Right lobe of liver (tissue), 6 donors: ENCODE results near the gene CDIP1. TPM values are rescaled to one million over a fixed set of nuclear protein-coding genes. Genes with fewer than 3 reads are reported as not detected.

ENCODE experiments used
- ATAC-seq, 4 donors: fragments of 200-7000 bp; cut with Tn5 transposase; one replicate each; pipeline ENCODE4 v1.9.1; 2020; ENCODE audit warnings: mild to moderate bottlenecking in 4 of 4, moderate library complexity in 4 of 4
- DNase-seq, 3 donors: peaks; one replicate each; pipeline ENCODE4 v3.0.0-alpha.2; 2020
- H3K27ac ChIP-seq, 3 donors: fragments of 200-600 bp; one replicate each; pipeline ENCODE4 v1.8.0; 2022
- H3K27me3 ChIP-seq, 2 donors: fragments of 200-600 bp; one replicate each; pipeline ENCODE4 v1.8.0; 2022
- H3K36me3 ChIP-seq, 4 donors: fragments of 200-600 bp; sonication (generic) in 1 of 4; one replicate each; pipeline versions ENCODE4 v1.5.1 to v1.8.0; 2017 to 2022; ENCODE audit warnings: control low read depth in 1 of 4
- H3K4me1 ChIP-seq, 4 donors: fragments of 200-600 bp; sonication (generic) in 1 of 4; one replicate each; pipeline versions ENCODE4 v1.5.1 to v1.8.0; 2017 to 2022; ENCODE audit warnings: control low read depth in 1 of 4
- H3K4me3 ChIP-seq, 3 donors: fragments of 200-600 bp; one replicate each; pipeline ENCODE4 v1.8.0; 2022
- H3K9me3 ChIP-seq, 4 donors: fragments of 200-600 bp; sonication (generic) in 1 of 4; one replicate each; pipeline versions ENCODE4 v1.5.1 to v1.8.0; 2017 to 2022; ENCODE audit warnings: control low read depth in 1 of 4
- POLR2A ChIP-seq: fragments of 450-650 bp; IDR thresholded peaks from one replicate; pipeline ENCODE4 v1.6.1; 2017; ENCODE audit warnings: antibody characterized with exemption, mild to moderate bottlenecking
- WGBS: methylation state at CpG from one replicate; pipeline ENCODE4 v1.1.6; 2018; ENCODE audit warnings: low coverage, low lambda C conversion rate; ENCODE audit not compliant: insufficient coverage; ENCODE audit errors: missing lambda C conversion rate; 5-methylcytosine and 5-hydroxymethylcytosine counted together
- intact Hi-C, 2 donors: fragments of 100-400 bp; cut with DNase I; formaldehyde crosslinking; loops; one replicate each; pipeline versions ENCODE4 v1.11.2 to v1.14.1; 2022
- total RNA-seq, 6 experiments: library from RNA; depleted of rRNA in 2 of 6; stranded (reverse); fragments of >200 nt in 2 of 6; fragmentation: NEBNext Ultra II Directional in 3 of 6; extraction: Animal tissue kit (Norgen Biotek cat#: 25700) in 3 of 6; gene quantifications; one replicate each; pipeline versions ENCODE4 v1.1.0 to v1.2.4, GENCODE V29; 2016 to 2023
- TF ChIP-seq, protein P1 (sequence below), 4 donors: fragments of 200-600 bp in 3 of 4; fragments of 450-650 bp in 1 of 4; IDR thresholded peaks; one replicate each; pipeline versions ENCODE4 v1.5.1 to v1.8.0; 2016 to 2022; ENCODE audit warnings: antibody characterized with exemption in 4 of 4, mild to moderate bottlenecking in 2 of 4
- donor health status: DM: no; HTN: yes; CAD: no.
- donor health status: DM: no; HTN: no; CAD: no.
- donor health status: DM: no; HTN: no; CAD: no.
- donor health status: DM: no; HTN: yes; CAD: no.
- donor health status: DM: no; HTN: yes; CAD: no.

The CDIP1 gene
- total RNA-seq, 6 experiments from 2014 or later, result 15.7 to 23.2 (median 18.4) TPM

DNA sequence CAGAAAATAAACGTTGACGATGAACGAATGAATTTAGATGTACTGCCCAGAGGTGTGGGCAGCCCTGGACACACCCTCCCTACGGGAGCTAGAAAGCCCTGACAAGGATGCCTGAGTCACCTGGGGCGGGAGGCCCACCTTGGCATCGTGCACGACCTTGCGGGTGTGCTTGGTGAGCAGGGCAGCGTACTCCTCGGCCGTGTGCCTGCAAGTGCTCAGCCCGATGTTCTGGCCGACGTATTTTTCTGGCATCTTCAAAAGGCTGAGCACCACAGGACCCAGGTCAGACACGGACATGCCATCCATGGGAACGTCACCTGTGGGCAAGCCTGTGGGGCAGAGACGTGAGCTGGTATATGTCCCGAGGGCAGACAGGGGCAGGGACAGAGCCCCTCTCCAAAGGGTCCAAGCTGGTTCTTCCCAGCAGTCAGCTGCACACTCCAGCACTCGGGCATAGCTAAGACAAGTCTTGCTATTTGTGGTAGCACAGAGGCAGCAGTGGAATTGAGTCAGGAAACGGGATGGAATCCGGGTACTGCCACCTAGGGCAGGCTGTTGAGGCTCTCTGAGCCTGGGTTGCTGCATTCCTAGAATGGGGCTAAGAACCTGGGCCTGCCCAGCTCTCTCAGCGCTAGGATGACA is 74.9 kb downstream of the CDIP1 start:
- ATAC-seq (no peak), DNase-seq (no peak)
- Histone ChIP-seq H3K27ac (no peak overlapping the region), H3K9me3 (no peaks in the 10 kb centered on the region), H3K27me3 (no peaks in the 10 kb centered on the region), H3K36me3 (peaks cover 0 to 39% (median 5%) of the 10 kb centered on the region in 4 donors), H3K4me3 (no peak overlapping the region), H3K4me1 (peaks cover 2 to 15% (median 8%) of the 10 kb centered on the region in 4 donors)
- TF ChIP-seq POLR2A, result no peak
- TF ChIP-seq, protein P1, sequence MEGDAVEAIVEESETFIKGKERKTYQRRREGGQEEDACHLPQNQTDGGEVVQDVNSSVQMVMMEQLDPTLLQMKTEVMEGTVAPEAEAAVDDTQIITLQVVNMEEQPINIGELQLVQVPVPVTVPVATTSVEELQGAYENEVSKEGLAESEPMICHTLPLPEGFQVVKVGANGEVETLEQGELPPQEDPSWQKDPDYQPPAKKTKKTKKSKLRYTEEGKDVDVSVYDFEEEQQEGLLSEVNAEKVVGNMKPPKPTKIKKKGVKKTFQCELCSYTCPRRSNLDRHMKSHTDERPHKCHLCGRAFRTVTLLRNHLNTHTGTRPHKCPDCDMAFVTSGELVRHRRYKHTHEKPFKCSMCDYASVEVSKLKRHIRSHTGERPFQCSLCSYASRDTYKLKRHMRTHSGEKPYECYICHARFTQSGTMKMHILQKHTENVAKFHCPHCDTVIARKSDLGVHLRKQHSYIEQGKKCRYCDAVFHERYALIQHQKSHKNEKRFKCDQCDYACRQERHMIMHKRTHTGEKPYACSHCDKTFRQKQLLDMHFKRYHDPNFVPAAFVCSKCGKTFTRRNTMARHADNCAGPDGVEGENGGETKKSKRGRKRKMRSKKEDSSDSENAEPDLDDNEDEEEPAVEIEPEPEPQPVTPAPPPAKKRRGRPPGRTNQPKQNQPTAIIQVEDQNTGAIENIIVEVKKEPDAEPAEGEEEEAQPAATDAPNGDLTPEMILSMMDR (IDR thresholded peaks at IDR 0.05), result no peak
- 72% methylated on average over 5 of the region's 22 CpGs for WGBS
- intact Hi-C loops, result no loop called here

DNA sequence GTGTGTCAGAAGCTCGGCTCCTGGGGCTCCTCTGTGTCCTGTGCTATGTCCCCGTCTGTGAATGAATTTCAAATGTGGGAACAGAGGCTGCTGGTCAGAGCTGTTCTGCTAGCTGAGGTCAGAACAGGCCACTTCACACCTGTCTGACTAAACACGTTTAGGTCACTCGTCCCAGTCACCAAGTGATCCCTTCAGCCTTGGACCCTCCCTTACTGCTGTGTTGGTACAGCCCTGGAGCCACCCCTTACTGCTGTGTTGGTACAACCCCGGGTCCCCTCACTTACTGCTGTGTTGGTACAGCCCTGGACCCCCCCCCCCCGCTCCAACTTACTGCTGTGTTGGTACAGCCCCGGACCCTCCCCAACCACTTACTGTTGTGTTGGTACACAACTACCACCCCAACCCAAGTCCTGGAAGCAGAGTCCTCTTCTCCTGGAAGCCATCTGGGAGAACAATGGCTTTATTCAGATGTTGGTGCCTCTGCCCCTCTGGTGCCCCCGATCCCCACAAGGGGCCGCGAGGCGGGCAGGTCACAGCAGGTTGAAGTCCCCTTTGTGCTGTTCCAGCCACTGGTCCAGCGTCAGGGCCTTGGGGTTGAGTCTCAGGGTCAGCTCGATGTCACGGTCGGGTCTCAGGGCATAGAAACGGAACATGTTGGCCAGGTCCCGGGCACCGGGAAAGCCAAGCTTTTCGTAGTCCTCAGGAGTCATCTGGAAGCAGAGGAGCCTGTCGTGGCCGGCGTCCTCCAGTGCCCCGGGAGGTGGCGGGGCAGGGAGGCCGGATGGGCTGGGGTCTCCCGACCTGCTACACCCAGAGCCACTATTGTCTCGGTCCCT is 77.1 kb downstream of the CDIP1 start:
- no peak overlapping the region for H3K4me3 ChIP-seq
- TF ChIP-seq, protein P1 (IDR thresholded peaks at IDR 0.05), result no peak
- no peak for TF ChIP-seq POLR2A
- H3K36me3 ChIP-seq, result peaks cover 0 to 46% (median 8%) of the 10 kb centered on the region in 4 donors
- 82% methylated on average over 3 of the region's 27 CpGs for WGBS
- H3K27me3 ChIP-seq, result no peaks in the 10 kb centered on the region
- H3K27ac ChIP-seq, result no peak overlapping the region
- ATAC-seq (peak in 1 of 4 donors; percentile 6), DNase-seq (no peak)
- no peaks in the 10 kb centered on the region for H3K9me3 ChIP-seq
- H3K4me1 ChIP-seq, result peaks cover 2 to 23% (median 8%) of the 10 kb centered on the region in 4 donors
- intact Hi-C loops, result no loop called here

DNA sequence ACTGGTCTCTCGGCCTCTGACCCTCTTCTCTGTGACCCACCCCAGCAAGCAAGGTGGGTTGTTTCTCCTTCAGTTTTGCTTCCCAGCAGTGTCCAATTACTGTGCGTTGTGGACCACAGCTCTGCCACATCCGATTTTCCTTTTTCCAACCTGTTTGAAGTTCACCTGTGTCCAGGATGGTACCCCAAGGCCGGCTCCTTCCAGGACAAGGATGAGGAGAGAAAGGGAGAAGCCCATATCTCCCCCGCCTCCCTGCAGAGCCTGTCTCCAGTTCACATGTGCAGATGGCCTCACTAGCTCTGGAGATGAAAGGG is 77.7 kb downstream of the CDIP1 start:
- WGBS, result 100% methylated on average over 1 of the region's 5 CpGs
- DNase-seq, result no peak
- Histone ChIP-seq H3K4me3 (no peak overlapping the region), H3K27ac (no peak overlapping the region), H3K4me1 (peaks cover 2 to 23% (median 8%) of the 10 kb centered on the region in 4 donors), H3K9me3 (no peaks in the 10 kb centered on the region), H3K27me3 (no peaks in the 10 kb centered on the region), H3K36me3 (peaks cover 0 to 46% (median 11%) of the 10 kb centered on the region in 4 donors)
- TF ChIP-seq, protein P1 (IDR thresholded peaks at IDR 0.05), result no peak
- no peak for TF ChIP-seq POLR2A
- intact Hi-C loops, result no loop called here
- no peak for ATAC-seq

Other genes with a start within 250 kb of the CDIP1 start
- gene GLIS2, start 222.7 kb downstream of the CDIP1 start, total RNA-seq, result 1 to 10 TPM in 5 of 6 experiments, under 1 TPM in 1; 0.79 to 2.6 (median 1.4) TPM
- 10 to 100 TPM; 27.9 to 45.9 (median 32.8) TPM for gene PAM16, start 187.5 kb downstream of the CDIP1 start, total RNA-seq
- gene VASN, start 166.9 kb downstream of the CDIP1 start, total RNA-seq, result 10 to 100 TPM; 13.5 to 22.9 (median 16.8) TPM
- gene CORO7, start 122.2 kb downstream of the CDIP1 start, total RNA-seq, result 10 to 100 TPM in 5 of 6 experiments, 1 to 10 TPM in 1; 7.8 to 22.9 (median 13.3) TPM
- 100 to 1,000 TPM in 2 of 6 experiments, 10 to 100 TPM in 4; 36.4 to 110 (median 49.0) TPM for gene DNAJA3, start 112.9 kb downstream of the CDIP1 start, total RNA-seq
- gene NMRAL1, start 64.1 kb downstream of the CDIP1 start, total RNA-seq, result 10 to 100 TPM; 19.9 to 44.0 (median 35.5) TPM
- gene HMOX2, start 62.4 kb downstream of the CDIP1 start, total RNA-seq, result 10 to 100 TPM; 39.7 to 74.7 (median 55.4) TPM
- under 1 TPM in 5 of 6 experiments, not detected in 1; 0.06 to 0.24 (median 0.16) TPM for gene C16orf96, start 17.6 kb upstream of the CDIP1 start, total RNA-seq
- gene UBALD1, start 76.1 kb upstream of the CDIP1 start, total RNA-seq, result 10 to 100 TPM in 4 of 6 experiments, 1 to 10 TPM in 2; 6.4 to 29.5 (median 17.2) TPM
- 10 to 100 TPM; 42.5 to 67.3 (median 49.5) TPM for gene MGRN1, start 86.1 kb upstream of the CDIP1 start, total RNA-seq
- 10 to 100 TPM; 17.8 to 36.3 (median 23.0) TPM for gene NUDT16L1, start 154.8 kb upstream of the CDIP1 start, total RNA-seq
- 10 to 100 TPM in 1 of 6 experiments, 1 to 10 TPM in 5; 4.7 to 10.7 (median 7.6) TPM for gene ANKS3, start 195.5 kb upstream of the CDIP1 start, total RNA-seq
- gene DNAAF8, start 195.8 kb upstream of the CDIP1 start, total RNA-seq, result under 1 TPM in 5 of 6 experiments, not detected in 1; 0.12 to 0.92 (median 0.42) TPM
- 1 to 10 TPM; 4.5 to 6.6 (median 5.8) TPM for gene ZNF500, start 228.4 kb upstream of the CDIP1 start, total RNA-seq
- not detected for gene SEPTIN12, start 249.6 kb upstream of the CDIP1 start, total RNA-seq